ENCODE measurements around the gene VWA7. TPM values are rescaled to one million over a fixed set of nuclear protein-coding genes. Genes with fewer than 3 reads are reported as not detected.

The VWA7 gene
- total and polyA plus RNA-seq, 11 donors: 4.0 to 25.8 (median 15.2) TPM

- H3K9me3 ChIP-seq: no peaks in the 10 kb centered on the region
- H3K36me3 ChIP-seq: peaks cover 0 to 29% (median 0%) of the 10 kb centered on the region in 9 donors
- intact Hi-C loops (cut with DNase I): loop anchor here in 3 of 10 donors (5.0 to 10.0 kb wide), 3 partner anchors 36 to 81 kb away; partner anchors contain the start of genes LY6G5C (in 2 of the 3) and DDAH2 (in 1 of the 3)
- peaks cover 0 to 21% (median 6%) of the 10 kb centered on the region in 12 donors for H3K4me1 ChIP-seq
- H3K4me3 ChIP-seq: no peak overlapping the region
- no peaks in the 10 kb centered on the region for H3K27me3 ChIP-seq
- peak overlapping the region in 1 of 12 donors; percentile 47 for H3K27ac ChIP-seq
- DNase-seq: peak in 1 of 5 donors; percentile 34
- WGBS, 4 donors: 0 to 16% (median 3%) methylated on average over 1 of the region's 1 CpG
- TF ChIP-seq POLR2A (IDR thresholded peaks at IDR 0.05): no peak
- TF ChIP-seq, protein P1, sequence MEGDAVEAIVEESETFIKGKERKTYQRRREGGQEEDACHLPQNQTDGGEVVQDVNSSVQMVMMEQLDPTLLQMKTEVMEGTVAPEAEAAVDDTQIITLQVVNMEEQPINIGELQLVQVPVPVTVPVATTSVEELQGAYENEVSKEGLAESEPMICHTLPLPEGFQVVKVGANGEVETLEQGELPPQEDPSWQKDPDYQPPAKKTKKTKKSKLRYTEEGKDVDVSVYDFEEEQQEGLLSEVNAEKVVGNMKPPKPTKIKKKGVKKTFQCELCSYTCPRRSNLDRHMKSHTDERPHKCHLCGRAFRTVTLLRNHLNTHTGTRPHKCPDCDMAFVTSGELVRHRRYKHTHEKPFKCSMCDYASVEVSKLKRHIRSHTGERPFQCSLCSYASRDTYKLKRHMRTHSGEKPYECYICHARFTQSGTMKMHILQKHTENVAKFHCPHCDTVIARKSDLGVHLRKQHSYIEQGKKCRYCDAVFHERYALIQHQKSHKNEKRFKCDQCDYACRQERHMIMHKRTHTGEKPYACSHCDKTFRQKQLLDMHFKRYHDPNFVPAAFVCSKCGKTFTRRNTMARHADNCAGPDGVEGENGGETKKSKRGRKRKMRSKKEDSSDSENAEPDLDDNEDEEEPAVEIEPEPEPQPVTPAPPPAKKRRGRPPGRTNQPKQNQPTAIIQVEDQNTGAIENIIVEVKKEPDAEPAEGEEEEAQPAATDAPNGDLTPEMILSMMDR (IDR thresholded peaks at IDR 0.05): peak in 1 of 12 donors; percentile 11
- ATAC-seq: peak in 3 of 4 donors; percentile 55 to 77 (median 57)
These were observed 13.5 kb downstream of the VWA7 start for GRCh38 chr6:31763619-31763940.

GRCh38 chr6:31762878-31763618 is 14.1 kb downstream of the VWA7 start:
- intact Hi-C loops (cut with DNase I): loop anchor here in 3 of 10 donors (5.0 to 10.0 kb wide), 3 partner anchors 36 to 81 kb away; partner anchors contain the start of genes LY6G5C (in 2 of the 3) and DDAH2 (in 1 of the 3)

GRCh38 chr6:31762356-31762755 is 14.8 kb downstream of the VWA7 start, which contains the start of gene SAPCD1:
TSS of gene SAPCD1 (plus strand) at chr6:31762656. CDS start at chr6:31763055, 399 bp downstream.
- TF ChIP-seq, protein P1 (IDR thresholded peaks at IDR 0.05): no peak
- no peak for TF ChIP-seq POLR2A (IDR thresholded peaks at IDR 0.05)
- Histone ChIP-seq H3K27ac (peak within 1 kb of the TSS in 1 of 12 donors; percentile 47), H3K4me1 (peaks cover 0 to 21% (median 5%) of the 10 kb centered on the region in 12 donors), H3K9me3 (no peaks in the 10 kb centered on the region), H3K36me3 (peaks cover 0 to 29% (median 0%) of the 10 kb centered on the region in 9 donors), H3K27me3 (no peaks in the 10 kb centered on the region), H3K4me3 (no peak within 1 kb of the TSS)
- DNase-seq (no peak), ATAC-seq (no peak)
- intact Hi-C loops (cut with DNase I): loop anchor here in 3 of 10 donors (5.0 to 10.0 kb wide), 3 partner anchors 35 to 80 kb away; partner anchors contain the start of genes LY6G5C (in 2 of the 3) and DDAH2 (in 1 of the 3)
- 74 to 81% (median 77%) methylated on average over 4 of the region's 4 CpGs for WGBS, 4 donors

More at GRCh38 chr6:31762878-31763618, 14.1 kb downstream of the VWA7 start:
- H3K27me3 ChIP-seq: no peaks in the 10 kb centered on the region
- ATAC-seq (peak in 1 of 4 donors; percentile 4), DNase-seq (no peak)
- peak overlapping the region in 1 of 12 donors; percentile 47 for H3K27ac ChIP-seq
- no peak overlapping the region for H3K4me3 ChIP-seq
- no peaks in the 10 kb centered on the region for H3K9me3 ChIP-seq
- H3K4me1 ChIP-seq: peaks cover 0 to 21% (median 6%) of the 10 kb centered on the region in 12 donors
- TF ChIP-seq, protein P1 (IDR thresholded peaks at IDR 0.05): no peak
- no peak for TF ChIP-seq POLR2A (IDR thresholded peaks at IDR 0.05)
- peaks cover 0 to 29% (median 0%) of the 10 kb centered on the region in 9 donors for H3K36me3 ChIP-seq
- WGBS, 4 donors: 57 to 69% (median 63%) methylated on average over 6 to 8 of the region's 8 CpGs

DNA sequence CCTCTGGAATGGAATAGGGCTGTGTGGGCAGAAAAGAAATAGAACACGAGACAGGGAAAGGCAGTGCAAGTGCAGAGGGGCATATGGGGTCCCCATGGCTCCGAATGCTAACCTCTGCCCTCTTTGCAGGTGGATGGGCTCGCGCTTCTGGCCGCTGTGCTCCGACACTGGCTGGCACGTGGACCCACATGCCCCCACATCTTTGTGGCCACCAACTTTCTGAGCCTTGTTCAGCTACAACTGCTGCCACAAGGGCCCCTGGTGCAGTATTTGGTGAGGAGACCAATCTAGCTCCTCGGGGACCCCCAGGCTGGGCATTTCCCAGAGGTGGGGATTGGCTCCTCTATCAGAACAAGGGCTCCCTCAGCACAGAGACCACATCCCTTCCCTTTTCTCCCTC is 15.8 kb downstream of the VWA7 start:
- Histone ChIP-seq H3K36me3 (peaks cover 0 to 29% (median 0%) of the 10 kb centered on the region in 9 donors), H3K27ac (no peak overlapping the region), H3K27me3 (no peaks in the 10 kb centered on the region), H3K4me3 (no peak overlapping the region), H3K9me3 (no peaks in the 10 kb centered on the region), H3K4me1 (peaks cover 0 to 19% (median 3%) of the 10 kb centered on the region in 12 donors)
- intact Hi-C loops (cut with DNase I): loop anchor here in 3 of 10 donors (5.0 to 10.0 kb wide), 3 partner anchors 34 to 79 kb away; partner anchors contain the start of genes LY6G5C (in 2 of the 3) and DDAH2 (in 1 of the 3)
- TF ChIP-seq POLR2A (IDR thresholded peaks at IDR 0.05): no peak
- TF ChIP-seq, protein P1 (IDR thresholded peaks at IDR 0.05): no peak
- ATAC-seq (no peak), DNase-seq (no peak)
- 91 to 99% (median 97%) methylated on average over 8 of the region's 8 CpGs for WGBS, 4 donors

Data from heart left ventricle (tissue), 16 donors.